Measurements from ENCODE around the gene AOX1. TPM values are rescaled to one million over a fixed set of nuclear protein-coding genes. Genes with fewer than 3 reads are reported as not detected.

AOX1 gene
- polyA plus RNA-seq, 1 of the 3 experiments (the other 2 are of a cell fraction), result 3.3 TPM

GRCh38 chr2:200613692-200614091, 27.9 kb downstream of the AOX1 start:
- H3K27ac ChIP-seq (ENCODE audit: low read depth in 2 of 2, low read length in 1 of 2), result no peak overlapping the region
- WGBS (ENCODE audit: low lambda C conversion rate), result 86% methylated on average over 4 of the region's 4 CpGs
- no peaks in the 10 kb centered on the region for H3K9me2 ChIP-seq
- H3K9ac ChIP-seq, result no peak overlapping the region
- H3K4me1 ChIP-seq (ENCODE audit: control insufficient read depth in 1 of 2, insufficient read depth in 2 of 2, low read depth in 1 of 2, low read length in 1 of 2), result peaks cover 7 to 17% of the 10 kb centered on the region in 2 experiments; a peak in 3 of 4 replicates
- POLR2A ChIA-PET, result no interaction called here
- H3K4me3 ChIP-seq (ENCODE audit: low read depth in 2 of 2, low read length in 1 of 2), result no peak overlapping the region
- no peaks in the 10 kb centered on the region for H3K27me3 ChIP-seq (ENCODE audit: insufficient read depth)
- H3K36me3 ChIP-seq (replicated peaks in 1 of 2; ENCODE audit: control insufficient read depth in 1 of 2, insufficient read depth in 2 of 2, low read length in 1 of 2), result no peaks in the 10 kb centered on the region
- CTCF ChIA-PET, result interaction anchor here (1.9 kb wide), 1 partner anchor 90 kb away, joined by 8 read pairs; no protein-coding TSS in a partner anchor
- H3K79me2 ChIP-seq (ENCODE audit: insufficient read depth), result no peaks in the 10 kb centered on the region
- no peak overlapping the region for H3K4me2 ChIP-seq
- no peaks in the 10 kb centered on the region for H3K9me3 ChIP-seq
- H3F3A ChIP-seq (replicated peaks; ENCODE audit: insufficient read depth), result peaks cover 27% of the 10 kb centered on the region
- DNase-seq, result no peak
- H4K20me1 ChIP-seq (ENCODE audit: insufficient read depth), result no peaks in the 10 kb centered on the region
- H2AFZ ChIP-seq (ENCODE audit: low read depth), result no peak overlapping the region
- no peak for TF ChIP-seq FOSL2 (IDR thresholded peaks at IDR 0.05; ENCODE audit: borderline replicate concordance, low read depth)
- no peak for TF ChIP-seq GATA2 (CRISPR knock-in tag; IDR thresholded peaks at IDR 0.05)
- no peak for TF ChIP-seq EZH2phosphoT487 (IDR thresholded peaks at IDR 0.05; ENCODE audit: borderline replicate concordance, low read depth)
- no peak for TF ChIP-seq SIN3A (IDR thresholded peaks at IDR 0.05; ENCODE audit: borderline replicate concordance, low read depth, low read length)
- no peak for TF ChIP-seq MXI1 (IDR thresholded peaks at IDR 0.05; ENCODE audit: low read depth, low read length)
- no peak for TF ChIP-seq YY1 (IDR thresholded peaks at IDR 0.05; ENCODE audit: low read depth)
- no peak for TF ChIP-seq JUND (IDR thresholded peaks at IDR 0.05)
- no peak for TF ChIP-seq CTCF (IDR thresholded peaks at IDR 0.05)
- no peak for TF ChIP-seq MEF2A (IDR thresholded peaks at IDR 0.05; ENCODE audit: borderline replicate concordance, low read depth)

GRCh38 chr2:200614249-200614648, 28.4 kb downstream of the AOX1 start:
- H2AFZ ChIP-seq (ENCODE audit: low read depth), result no peak overlapping the region
- DNase-seq, result no peak
- H3K27me3 ChIP-seq (ENCODE audit: insufficient read depth), result no peaks in the 10 kb centered on the region
- H3K9me3 ChIP-seq, result no peaks in the 10 kb centered on the region
- H3K4me3 ChIP-seq (ENCODE audit: low read depth in 2 of 2, low read length in 1 of 2), result no peak overlapping the region
- no peak overlapping the region for H3K9ac ChIP-seq
- POLR2A ChIA-PET, result no interaction called here
- peaks cover 21% of the 10 kb centered on the region for H3F3A ChIP-seq (replicated peaks; ENCODE audit: insufficient read depth)
- no peak overlapping the region for H3K27ac ChIP-seq (ENCODE audit: low read depth in 2 of 2, low read length in 1 of 2)
- no peak overlapping the region for H3K4me2 ChIP-seq
- WGBS (ENCODE audit: low lambda C conversion rate), result 92% methylated on average over 2 of the region's 2 CpGs
- TF ChIP-seq ELF1 (IDR thresholded peaks at IDR 0.05), result no peak
- no peak for TF ChIP-seq FOSL2 (IDR thresholded peaks at IDR 0.05; ENCODE audit: borderline replicate concordance, low read depth)
- TF ChIP-seq EZH2phosphoT487 (IDR thresholded peaks at IDR 0.05; ENCODE audit: borderline replicate concordance, low read depth), result no peak
- no peak for TF ChIP-seq TAF1 (IDR thresholded peaks at IDR 0.05; ENCODE audit: borderline replicate concordance, low read depth, low read length)
- no peak for TF ChIP-seq RFX5 (IDR thresholded peaks at IDR 0.05; ENCODE audit: low read length)
- no peak for TF ChIP-seq ZBTB33 (IDR thresholded peaks at IDR 0.05; ENCODE audit: borderline replicate concordance, low read depth)
- no peak for TF ChIP-seq MXI1 (IDR thresholded peaks at IDR 0.05; ENCODE audit: low read depth, low read length)
- CTCF ChIA-PET, result interaction anchor here (1.0 to 1.9 kb wide), 2 partner anchors 11 to 90 kb away, joined by 5 to 8 read pairs; no protein-coding TSS in a partner anchor
- H4K20me1 ChIP-seq (ENCODE audit: insufficient read depth), result no peaks in the 10 kb centered on the region
- H3K36me3 ChIP-seq (replicated peaks in 1 of 2; ENCODE audit: control insufficient read depth in 1 of 2, insufficient read depth in 2 of 2, low read length in 1 of 2), result no peaks in the 10 kb centered on the region
- no peaks in the 10 kb centered on the region for H3K79me2 ChIP-seq (ENCODE audit: insufficient read depth)
- peaks cover 12 to 17% of the 10 kb centered on the region in 2 experiments for H3K4me1 ChIP-seq (ENCODE audit: control insufficient read depth in 1 of 2, insufficient read depth in 2 of 2, low read depth in 1 of 2, low read length in 1 of 2)
- no peaks in the 10 kb centered on the region for H3K9me2 ChIP-seq
